Measurements from ENCODE around the gene FGF6.
A peak's percentile ranks its signal among the peaks of the same experiment; 100 is the strongest.

FGF6 gene

DNA sequence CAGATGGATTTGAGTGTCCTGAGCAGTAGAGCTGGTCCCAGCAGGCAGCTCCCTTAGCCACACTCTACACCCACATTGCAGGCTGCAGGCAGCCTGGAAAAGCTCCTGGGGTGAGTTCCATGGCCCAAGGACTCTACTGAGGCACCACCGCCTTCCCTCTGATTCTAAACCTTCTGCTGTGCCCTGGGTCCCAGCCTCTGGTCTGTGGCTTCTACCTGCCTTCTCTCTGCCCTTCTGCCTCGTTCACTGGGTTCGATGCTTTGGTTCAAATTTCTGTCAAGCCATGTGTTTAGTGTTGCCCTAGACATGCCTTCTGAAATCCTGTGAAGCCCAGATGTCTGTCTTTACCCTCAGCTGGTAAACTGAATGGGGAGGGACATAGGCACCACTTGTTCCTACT, 1.5 kb upstream of the FGF6 start:
- DNase-seq (ENCODE audit: low spot score): no peak

GRCh38 chr12:4446335-4446734, 720 bp upstream of the FGF6 start:
- no peak for DNase-seq (ENCODE audit: low spot score)

DNA sequence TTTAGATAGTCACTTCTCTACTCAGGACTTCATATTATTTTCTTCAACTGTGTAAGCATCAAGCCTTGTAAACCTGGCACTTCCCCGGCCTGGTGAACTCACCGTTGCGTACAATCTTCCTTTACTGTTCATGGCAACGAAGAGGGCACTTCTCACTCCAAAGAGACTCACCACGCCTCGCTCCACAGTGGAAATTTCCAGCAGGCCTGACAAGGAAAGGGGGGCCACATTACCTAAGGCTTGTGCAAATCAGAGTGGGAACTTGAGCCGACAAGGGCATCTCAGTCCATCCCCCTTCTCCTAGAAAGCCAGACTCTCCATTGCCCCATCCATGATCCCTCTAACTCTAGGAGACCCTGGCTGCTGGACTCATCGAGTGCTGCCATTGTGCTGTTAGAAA, 1.6 kb downstream of the FGF6 start:
- no peak for DNase-seq (ENCODE audit: low spot score)

GRCh38 chr12:4443616-4444015, 2.0 kb downstream of the FGF6 start:
- no peak for DNase-seq (ENCODE audit: low spot score)

- peak; percentile 58 for DNase-seq (ENCODE audit: low spot score)
Measured at GRCh38 chr12:4441355-4442335, 4.0 kb downstream of the FGF6 start.

GRCh38 chr12:4440187-4440941, 5.3 kb downstream of the FGF6 start:
- no peak for DNase-seq (ENCODE audit: low spot score)

- no peak for DNase-seq (ENCODE audit: low spot score)
Measured at GRCh38 chr12:4439736-4440135, 5.9 kb downstream of the FGF6 start.

- no peak for DNase-seq (ENCODE audit: low spot score)
Measured at GRCh38 chr12:4438834-4439596, 6.6 kb downstream of the FGF6 start.

GRCh38 chr12:4435537-4435936, 10.1 kb downstream of the FGF6 start:
- no peak for DNase-seq (ENCODE audit: low spot score)

GRCh38 chr12:4434706-4435425, 10.7 kb downstream of the FGF6 start:
- no peak for DNase-seq (ENCODE audit: low spot score)

- DNase-seq (ENCODE audit: low spot score): no peak
Measured at GRCh38 chr12:4434301-4434700, 11.3 kb downstream of the FGF6 start.

DNA sequence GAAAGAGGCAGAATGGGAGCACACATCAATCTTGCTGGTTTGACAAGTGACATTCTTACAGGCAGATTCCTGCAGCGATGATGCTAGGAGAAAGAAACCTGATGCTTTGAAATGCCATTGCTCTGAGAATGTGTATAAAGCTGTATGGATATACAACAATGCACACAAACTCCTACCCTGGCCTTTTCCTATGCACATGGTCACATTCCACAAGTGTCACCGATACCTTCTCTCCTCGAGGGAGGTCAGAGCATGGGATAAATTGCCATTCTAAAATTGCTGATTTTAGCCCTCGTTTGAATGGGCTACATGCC, 11.9 kb downstream of the FGF6 start:
- DNase-seq (ENCODE audit: low spot score): no peak

DNA sequence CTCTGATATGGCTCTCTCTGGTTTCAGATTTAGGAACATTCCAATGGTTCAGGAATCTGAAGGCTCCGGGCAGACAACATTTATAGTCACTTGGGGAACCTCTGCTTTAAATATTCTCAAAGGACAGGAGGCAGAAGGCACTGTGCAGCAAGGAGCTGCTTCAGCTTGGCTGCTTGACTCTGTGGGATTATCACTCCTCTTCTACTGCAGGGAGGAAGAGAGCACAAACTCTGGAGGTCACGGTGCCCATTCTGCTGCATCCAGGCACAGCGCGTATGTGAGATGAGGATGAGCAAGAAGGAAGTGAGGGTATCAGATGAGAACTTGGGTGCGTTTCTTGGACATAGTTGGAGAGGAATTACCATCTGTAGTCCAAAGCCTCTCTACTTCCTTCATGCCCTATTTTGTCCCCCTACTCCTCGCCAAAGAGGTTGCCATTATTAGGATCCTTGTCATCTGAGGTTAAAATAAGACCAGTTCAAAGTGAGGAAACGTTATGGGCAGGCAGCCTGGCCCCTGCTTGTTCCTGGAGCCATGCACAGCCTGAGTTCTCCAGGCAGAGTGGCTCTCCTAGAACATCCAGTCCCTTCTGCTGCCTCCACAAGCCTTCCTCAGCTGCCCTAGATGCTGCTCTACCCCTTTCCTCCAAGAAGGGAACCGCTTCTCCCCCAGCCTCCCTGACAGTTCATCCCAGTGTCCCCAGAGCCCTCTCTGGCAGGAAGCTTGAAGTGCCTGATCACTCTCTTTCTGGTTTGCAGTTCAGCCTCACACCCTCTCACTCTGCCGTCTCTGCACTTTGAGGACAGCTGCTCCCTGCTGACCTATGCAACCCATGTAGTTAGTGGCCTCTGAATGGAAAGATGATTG, 12.5 kb downstream of the FGF6 start:
- no peak for DNase-seq (ENCODE audit: low spot score)

- no peak for DNase-seq (ENCODE audit: low spot score)
Measured at GRCh38 chr12:4431866-4432265, 13.7 kb downstream of the FGF6 start.

GRCh38 chr12:4431436-4431835, 14.2 kb downstream of the FGF6 start:
- DNase-seq (ENCODE audit: low spot score): no peak

DNA sequence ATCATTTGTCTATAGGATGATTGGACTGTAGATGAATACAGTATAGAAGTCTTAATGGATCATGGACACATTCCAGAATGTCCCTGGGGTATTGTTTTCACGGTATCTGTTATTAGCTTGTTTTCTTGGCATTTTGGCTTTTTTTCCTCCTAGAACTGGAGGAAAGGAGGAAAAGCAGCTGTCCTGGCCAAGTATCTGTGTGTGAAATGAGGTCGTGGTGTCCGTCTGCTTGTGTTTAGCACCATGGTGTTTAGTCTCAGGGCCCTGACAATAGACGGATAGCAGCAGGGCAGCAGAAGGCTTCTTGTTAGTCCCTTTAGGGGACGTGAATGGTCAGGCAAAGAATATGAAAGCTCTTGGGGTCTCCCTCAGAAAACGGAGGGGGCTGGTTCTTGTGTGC, 21.2 kb downstream of the FGF6 start:
- DNase-seq (ENCODE audit: low spot score): no peak

DNA sequence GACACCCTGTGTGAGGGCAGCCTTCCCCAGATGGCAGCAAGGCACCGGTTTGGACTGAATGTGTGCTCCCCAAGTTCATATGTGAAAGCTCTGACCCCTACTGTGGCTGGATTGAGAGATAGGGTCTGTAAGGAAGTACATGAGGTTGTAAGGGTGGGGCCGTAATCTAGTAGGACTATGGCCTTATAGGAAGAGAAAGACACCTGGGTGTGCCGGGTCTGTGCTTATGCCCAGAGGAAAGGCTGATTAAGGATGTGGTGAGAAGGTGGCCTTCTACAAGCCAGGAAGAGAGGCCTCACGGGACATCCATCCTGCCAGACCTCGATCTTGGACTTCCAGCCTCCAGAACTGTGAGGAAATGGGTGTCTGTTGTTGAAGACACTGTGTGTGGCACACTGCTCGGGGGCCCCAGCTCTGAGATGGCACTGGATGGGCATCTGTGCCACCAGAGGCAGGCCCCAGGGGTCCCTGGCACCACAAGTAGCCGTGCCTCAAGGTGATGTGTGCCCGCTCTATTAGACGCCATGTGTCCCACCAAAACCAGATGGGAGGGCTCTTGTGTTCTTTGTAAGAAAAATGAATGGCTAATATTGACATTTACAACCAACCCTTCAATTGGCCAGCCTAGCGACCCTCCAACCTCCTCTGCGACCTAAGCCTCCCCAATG, 22.0 kb downstream of the FGF6 start:
- DNase-seq (ENCODE audit: low spot score): no peak

DNA sequence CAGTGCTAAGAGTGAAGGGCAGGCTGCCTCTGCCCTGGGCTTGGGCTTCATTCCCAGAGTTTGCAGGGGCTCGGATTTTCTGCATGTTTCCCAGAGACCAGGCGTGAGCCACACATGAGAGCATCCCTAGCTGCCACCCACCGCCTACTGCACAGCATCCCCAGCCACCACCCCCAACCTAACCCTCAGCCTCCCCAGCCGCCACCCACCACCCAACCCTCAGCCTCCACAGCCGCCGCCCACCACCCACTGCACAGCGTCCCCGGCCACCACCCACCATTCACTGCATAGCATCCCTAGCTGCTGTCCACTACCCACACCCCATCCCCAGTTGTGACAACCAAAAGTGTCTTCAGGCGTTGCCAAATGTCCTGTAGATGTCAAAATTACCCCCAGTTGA, 22.6 kb downstream of the FGF6 start:
- no peak for DNase-seq (ENCODE audit: low spot score)

DNA sequence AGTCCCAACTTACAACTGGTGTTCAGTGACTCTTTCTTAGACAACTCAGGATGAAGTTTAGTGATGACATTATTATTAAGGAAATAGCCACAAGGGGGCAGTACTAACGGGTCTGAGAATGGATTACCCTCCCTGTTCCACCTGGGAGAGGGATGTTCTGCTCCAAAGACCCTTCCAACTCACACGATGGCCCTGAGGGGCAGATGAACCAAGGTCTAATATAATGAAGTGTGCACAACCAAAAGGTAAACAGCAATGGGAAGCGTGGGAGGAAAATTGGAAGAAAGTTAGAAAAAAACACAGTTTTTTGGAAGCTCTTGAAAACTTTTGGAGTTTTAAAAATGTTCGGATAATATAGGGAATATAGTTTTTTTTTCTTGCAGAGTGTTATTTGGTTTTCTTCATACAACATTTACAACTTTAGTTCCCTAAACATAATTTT, 24.0 kb downstream of the FGF6 start:
- peak; percentile 88 for DNase-seq (ENCODE audit: low spot score)

DNA sequence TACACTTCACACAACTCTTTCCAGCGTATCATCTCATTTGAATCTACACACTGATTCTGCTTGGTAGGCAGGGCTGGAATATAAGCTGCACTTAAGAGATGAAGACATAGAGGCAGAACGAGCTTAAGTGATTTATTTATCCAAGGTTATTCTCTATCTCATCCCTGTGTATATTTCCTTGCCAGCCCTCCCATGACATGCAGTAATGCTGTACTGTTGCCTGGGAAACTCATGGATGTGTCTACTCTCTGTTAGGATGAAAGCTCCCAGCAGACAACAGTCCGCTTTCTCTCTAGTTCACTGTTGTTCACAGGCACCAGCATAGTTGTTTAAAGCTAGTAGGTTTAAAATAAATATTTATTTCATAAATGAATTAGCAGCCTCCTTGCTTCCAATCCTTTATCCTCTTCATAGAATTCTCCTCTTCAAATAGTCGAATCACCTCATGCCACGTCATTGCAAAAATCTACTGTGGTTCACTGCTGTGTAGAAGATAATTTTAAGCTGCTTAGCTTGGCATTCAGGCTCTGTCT, 25.4 kb downstream of the FGF6 start:
- no peak for DNase-seq (ENCODE audit: low spot score)
